ENCODE data around the gene BMP7. TPM values are rescaled to one million over a fixed set of nuclear protein-coding genes. Genes with fewer than 3 reads are reported as not detected.

The BMP7 gene
- total and polyA plus RNA-seq, 7 donors: under 0.01 to 5.4 (median 2.5) TPM

DNA sequence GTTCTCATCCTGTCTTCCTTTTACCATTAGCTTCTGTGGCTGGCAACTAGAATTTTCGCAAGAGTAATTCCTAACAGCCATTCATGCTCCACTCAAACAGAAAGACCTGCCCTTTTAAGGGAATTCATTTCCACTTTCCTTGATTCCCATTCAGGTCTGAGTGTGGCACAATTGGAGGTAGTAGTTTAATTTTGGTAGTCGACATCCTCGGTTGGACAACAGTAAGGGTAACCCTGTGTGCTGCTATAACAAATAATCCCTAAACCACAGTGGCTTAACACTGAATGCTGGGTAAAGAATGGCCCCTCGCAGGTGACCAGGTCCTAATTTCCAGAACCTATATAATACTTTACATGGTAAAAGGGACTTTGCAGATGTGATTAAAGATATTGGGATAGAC is 142.9 kb downstream of the BMP7 start:
- H3K4me1 ChIP-seq: no peaks in the 10 kb centered on the region
- no peaks in the 10 kb centered on the region for H3K36me3 ChIP-seq
- H3K9me3 ChIP-seq: no peaks in the 10 kb centered on the region
- no peak for TF ChIP-seq POLR2A (IDR thresholded peaks at IDR 0.05)
- no peak for TF ChIP-seq POLR2AphosphoS5 (IDR thresholded peaks at IDR 0.05)
- TF ChIP-seq EP300 (IDR thresholded peaks at IDR 0.05): no peak
- TF ChIP-seq, protein P1, sequence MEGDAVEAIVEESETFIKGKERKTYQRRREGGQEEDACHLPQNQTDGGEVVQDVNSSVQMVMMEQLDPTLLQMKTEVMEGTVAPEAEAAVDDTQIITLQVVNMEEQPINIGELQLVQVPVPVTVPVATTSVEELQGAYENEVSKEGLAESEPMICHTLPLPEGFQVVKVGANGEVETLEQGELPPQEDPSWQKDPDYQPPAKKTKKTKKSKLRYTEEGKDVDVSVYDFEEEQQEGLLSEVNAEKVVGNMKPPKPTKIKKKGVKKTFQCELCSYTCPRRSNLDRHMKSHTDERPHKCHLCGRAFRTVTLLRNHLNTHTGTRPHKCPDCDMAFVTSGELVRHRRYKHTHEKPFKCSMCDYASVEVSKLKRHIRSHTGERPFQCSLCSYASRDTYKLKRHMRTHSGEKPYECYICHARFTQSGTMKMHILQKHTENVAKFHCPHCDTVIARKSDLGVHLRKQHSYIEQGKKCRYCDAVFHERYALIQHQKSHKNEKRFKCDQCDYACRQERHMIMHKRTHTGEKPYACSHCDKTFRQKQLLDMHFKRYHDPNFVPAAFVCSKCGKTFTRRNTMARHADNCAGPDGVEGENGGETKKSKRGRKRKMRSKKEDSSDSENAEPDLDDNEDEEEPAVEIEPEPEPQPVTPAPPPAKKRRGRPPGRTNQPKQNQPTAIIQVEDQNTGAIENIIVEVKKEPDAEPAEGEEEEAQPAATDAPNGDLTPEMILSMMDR (IDR thresholded peaks at IDR 0.05): no peak
- no peak overlapping the region for H3K4me3 ChIP-seq
- H3K27me3 ChIP-seq: no peaks in the 10 kb centered on the region
- no peak overlapping the region for H3K27ac ChIP-seq
- 95 to 96% methylated on average over 4 of the region's 4 CpGs for WGBS, 2 donors
- DNase-seq: no peak
- intact Hi-C loops (cut with DNase I): no loop called here

DNA sequence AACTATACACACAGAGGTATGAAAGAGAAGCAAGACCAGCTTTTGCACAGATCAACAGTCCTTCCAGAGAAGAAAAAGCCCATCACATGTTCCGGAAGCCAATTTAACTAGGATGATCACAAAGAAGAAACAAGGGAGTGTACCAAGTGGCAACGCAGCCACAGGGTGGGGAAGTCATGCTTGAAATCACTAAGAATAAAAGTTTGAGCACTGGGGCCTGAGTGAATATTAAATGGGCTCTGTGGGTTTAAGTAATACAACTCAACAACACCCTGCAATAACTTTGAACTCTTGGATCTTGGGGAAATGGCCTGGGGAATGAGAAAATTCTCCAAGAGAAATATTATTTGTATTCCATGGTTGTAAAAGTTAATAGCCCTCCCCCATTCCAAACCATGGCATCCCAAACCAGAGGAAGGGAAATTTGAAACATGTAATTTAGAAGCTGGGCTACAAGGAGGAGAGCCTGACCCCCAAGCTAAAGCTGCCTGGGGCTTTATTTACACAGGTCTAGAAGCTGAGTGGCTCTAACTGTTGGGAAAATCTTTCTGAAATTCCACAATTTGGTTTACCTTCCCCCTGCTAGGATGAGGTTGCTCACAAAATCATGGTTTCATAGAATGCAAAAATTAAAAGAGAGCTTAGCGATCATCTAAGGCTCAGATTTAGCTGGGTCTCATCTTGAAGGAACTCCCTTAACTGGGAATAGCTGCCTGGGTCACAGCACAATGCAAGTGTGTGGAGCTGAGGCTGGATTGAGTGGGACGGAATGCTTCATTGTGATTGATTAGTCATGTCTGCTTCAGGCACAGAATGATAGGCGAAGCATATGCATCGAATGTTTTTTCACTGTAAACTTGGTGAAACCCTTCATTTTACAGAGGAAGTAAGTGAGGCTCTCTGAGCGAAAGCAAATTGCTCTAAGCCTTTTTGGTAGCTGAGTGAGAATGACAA is 143.6 kb downstream of the BMP7 start:
- Histone ChIP-seq H3K9me3 (no peaks in the 10 kb centered on the region), H3K36me3 (no peaks in the 10 kb centered on the region), H3K27me3 (no peaks in the 10 kb centered on the region), H3K4me1 (no peaks in the 10 kb centered on the region), H3K4me3 (no peak overlapping the region), H3K27ac (no peak overlapping the region)
- TF ChIP-seq, protein P1 (IDR thresholded peaks at IDR 0.05): no peak
- no peak for TF ChIP-seq EP300 (IDR thresholded peaks at IDR 0.05)
- no peak for TF ChIP-seq POLR2AphosphoS5 (IDR thresholded peaks at IDR 0.05)
- no peak for TF ChIP-seq POLR2A (IDR thresholded peaks at IDR 0.05)
- intact Hi-C loops (cut with DNase I): no loop called here
- no peak for DNase-seq
- WGBS, 2 donors: 79 to 82% methylated on average over 7 of the region's 7 CpGs

DNA sequence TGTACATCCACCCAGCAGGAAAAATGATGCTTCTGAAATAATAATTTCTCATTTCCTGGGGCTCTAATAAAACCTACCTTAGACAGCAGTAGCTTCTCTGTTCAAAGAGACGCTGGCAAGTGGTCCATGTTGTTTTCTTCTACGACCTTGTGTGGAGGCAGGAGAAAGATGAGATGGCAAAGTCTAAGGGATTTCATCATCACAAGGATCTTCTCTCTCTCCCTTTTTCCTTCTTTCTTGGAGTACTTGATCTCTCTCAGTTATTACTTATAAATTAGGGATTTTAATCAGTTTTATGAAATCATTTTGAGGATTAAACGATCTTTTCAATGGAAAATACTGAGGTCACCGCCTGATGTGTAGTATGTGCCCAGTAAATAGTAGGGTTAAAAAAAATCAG is 147.5 kb downstream of the BMP7 start:
- intact Hi-C loops (cut with DNase I): no loop called here
- no peak overlapping the region for H3K27ac ChIP-seq
- 84 to 85% methylated on average over 4 of the region's 4 CpGs for WGBS, 2 donors
- H3K9me3 ChIP-seq: no peaks in the 10 kb centered on the region
- H3K27me3 ChIP-seq: no peaks in the 10 kb centered on the region
- TF ChIP-seq POLR2AphosphoS5 (IDR thresholded peaks at IDR 0.05) (no peak), POLR2A (IDR thresholded peaks at IDR 0.05) (no peak), EP300 (IDR thresholded peaks at IDR 0.05) (no peak)
- TF ChIP-seq, protein P1 (IDR thresholded peaks at IDR 0.05): no peak
- no peaks in the 10 kb centered on the region for H3K4me1 ChIP-seq
- H3K36me3 ChIP-seq: no peaks in the 10 kb centered on the region
- no peak overlapping the region for H3K4me3 ChIP-seq
- no peak for DNase-seq

Small RNAs within 50 kb of the gene (small RNA-seq; reads per million reads assigned to genes)
- 0 reads per million in 3 donors for gene RF00019

Other genes with a start within 250 kb of the BMP7 start
- gene SPO11, start 63.2 kb upstream of the BMP7 start, total RNA-seq: not detected
- not detected for gene SPO11, start 63.2 kb upstream of the BMP7 start, polyA plus RNA-seq
- gene RAE1, start 84.6 kb upstream of the BMP7 start, total RNA-seq: 10 to 100 TPM; 13.6 to 20.9 (median 17.1) TPM
- 10 to 100 TPM; 13.8 to 18.3 (median 16.4) TPM for gene RAE1, start 84.6 kb upstream of the BMP7 start, polyA plus RNA-seq
- 10 to 100 TPM; 48.5 to 94.2 (median 78.8) TPM for gene RBM38, start 124.8 kb upstream of the BMP7 start, total RNA-seq
- gene RBM38, start 124.8 kb upstream of the BMP7 start, polyA plus RNA-seq: 10 to 100 TPM; 31.4 to 59.9 (median 34.8) TPM

All from sigmoid colon (tissue), 7 donors.